Lower lobe of right lung (tissue), 2 donors: Measurements from ENCODE around the gene ZNF646. TPM values are rescaled to one million over a fixed set of nuclear protein-coding genes. Genes with fewer than 3 reads are reported as not detected.

Source experiments
- ATAC-seq, 2 donors: fragments of 200-7000 bp; cut with Tn5 transposase; one replicate each; pipeline ENCODE4 v1.9.1; 2020 to 2022; ENCODE audit warnings: mild to moderate bottlenecking in 2 of 2, moderate library complexity in 2 of 2
- DNase-seq: peaks from one replicate; pipeline ENCODE4 v3.0.0-alpha.2; 2020
- H3K27ac ChIP-seq: fragments of 200-600 bp; one replicate; pipeline ENCODE4 v1.8.0; 2022
- H3K27me3 ChIP-seq: fragments of 200-600 bp; one replicate; pipeline ENCODE4 v1.8.0; 2022; ENCODE audit warnings: low read depth
- H3K36me3 ChIP-seq: fragments of 200-600 bp; one replicate; pipeline ENCODE4 v1.8.0; 2022; ENCODE audit warnings: mild to moderate bottlenecking
- H3K4me1 ChIP-seq: fragments of 200-600 bp; one replicate; pipeline ENCODE4 v1.8.0; 2022
- H3K4me3 ChIP-seq: fragments of 200-600 bp; one replicate; pipeline ENCODE4 v1.8.0; 2022; ENCODE audit warnings: mild to moderate bottlenecking
- H3K9me3 ChIP-seq: fragments of 200-600 bp; one replicate; pipeline ENCODE4 v1.8.0; 2022
- intact Hi-C: fragments of 100-400 bp; cut with DNase I; formaldehyde crosslinking; loops from one replicate; pipeline ENCODE4 v1.11.0; 2022
- total RNA-seq: library from RNA; stranded (reverse); fragmentation: NEBNext Ultra II Directional; extraction: Animal tissue kit (Norgen Biotek cat#: 25700); gene quantifications from one replicate; pipeline ENCODE4 v1.2.1, GENCODE V29; 2021
- TF ChIP-seq, protein P1 (sequence below): fragments of 200-600 bp; IDR thresholded peaks from one replicate; pipeline ENCODE4 v1.8.0; 2022; ENCODE audit warnings: antibody characterized with exemption, mild to moderate bottlenecking
- donor health status: DM: no; HTN: yes; CAD: no; lungs with severe emphysema.

ZNF646 gene
- total RNA-seq, 1 donor from 2014 or later: 23.1 TPM

DNA sequence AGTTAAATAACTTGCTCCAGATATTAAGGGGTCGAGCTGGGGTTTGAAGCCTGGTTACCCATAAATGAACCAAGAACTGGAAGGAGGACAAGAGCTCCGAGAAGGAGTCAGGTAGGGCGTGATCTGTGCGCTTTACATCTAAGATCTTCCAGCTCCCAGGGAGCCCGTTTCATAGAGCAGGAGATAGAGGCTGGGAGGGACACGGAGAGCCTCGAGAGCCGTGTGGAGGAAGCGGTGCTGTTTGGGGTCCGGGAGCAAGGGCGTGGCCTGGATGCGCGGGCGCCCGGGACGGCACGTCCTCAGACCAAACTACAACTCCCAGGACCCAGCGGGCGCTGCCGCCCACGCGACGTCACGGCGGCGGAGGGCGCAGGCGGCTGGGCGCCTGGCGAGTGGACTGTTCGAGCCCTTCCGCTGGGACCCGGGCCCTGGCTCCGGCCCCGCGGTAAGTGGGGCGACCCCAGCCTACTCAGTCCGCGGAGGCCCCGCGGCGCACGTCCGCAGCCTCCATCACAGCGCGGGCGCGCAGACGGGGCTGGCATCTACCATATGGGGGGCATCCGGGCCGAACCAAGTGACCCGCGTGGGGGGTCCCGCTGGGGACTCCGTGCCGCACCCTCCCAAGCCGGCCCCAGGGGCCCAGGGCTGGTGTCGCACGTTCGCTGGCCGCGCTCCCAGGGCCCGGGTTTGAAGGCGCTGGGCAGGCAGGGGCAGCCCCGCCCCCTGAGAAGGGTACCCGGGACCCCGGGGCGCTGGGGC is 34.0 kb downstream of the ZNF646 start, which contains the start of gene BCKDK:
TSS of gene BCKDK (plus strand) at position 352 of the 759 bp plus-strand sequence. CDS start 838 bp downstream, outside the sequence.
- TF ChIP-seq, protein P1, sequence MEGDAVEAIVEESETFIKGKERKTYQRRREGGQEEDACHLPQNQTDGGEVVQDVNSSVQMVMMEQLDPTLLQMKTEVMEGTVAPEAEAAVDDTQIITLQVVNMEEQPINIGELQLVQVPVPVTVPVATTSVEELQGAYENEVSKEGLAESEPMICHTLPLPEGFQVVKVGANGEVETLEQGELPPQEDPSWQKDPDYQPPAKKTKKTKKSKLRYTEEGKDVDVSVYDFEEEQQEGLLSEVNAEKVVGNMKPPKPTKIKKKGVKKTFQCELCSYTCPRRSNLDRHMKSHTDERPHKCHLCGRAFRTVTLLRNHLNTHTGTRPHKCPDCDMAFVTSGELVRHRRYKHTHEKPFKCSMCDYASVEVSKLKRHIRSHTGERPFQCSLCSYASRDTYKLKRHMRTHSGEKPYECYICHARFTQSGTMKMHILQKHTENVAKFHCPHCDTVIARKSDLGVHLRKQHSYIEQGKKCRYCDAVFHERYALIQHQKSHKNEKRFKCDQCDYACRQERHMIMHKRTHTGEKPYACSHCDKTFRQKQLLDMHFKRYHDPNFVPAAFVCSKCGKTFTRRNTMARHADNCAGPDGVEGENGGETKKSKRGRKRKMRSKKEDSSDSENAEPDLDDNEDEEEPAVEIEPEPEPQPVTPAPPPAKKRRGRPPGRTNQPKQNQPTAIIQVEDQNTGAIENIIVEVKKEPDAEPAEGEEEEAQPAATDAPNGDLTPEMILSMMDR: no peak
- peak; percentile 83 to 92 for ATAC-seq
- H3K4me3 ChIP-seq: peak within 1 kb of the TSS; percentile 90
- H3K9me3 ChIP-seq: no peaks in the 10 kb centered on the region
- H3K36me3 ChIP-seq: peaks cover 38% of the 10 kb centered on the region
- intact Hi-C loops: no loop called here
- peaks cover 24% of the 10 kb centered on the region for H3K4me1 ChIP-seq
- H3K27ac ChIP-seq: peak within 1 kb of the TSS; percentile 90
- H3K27me3 ChIP-seq: no peaks in the 10 kb centered on the region
- peak; percentile 86 for DNase-seq

DNA sequence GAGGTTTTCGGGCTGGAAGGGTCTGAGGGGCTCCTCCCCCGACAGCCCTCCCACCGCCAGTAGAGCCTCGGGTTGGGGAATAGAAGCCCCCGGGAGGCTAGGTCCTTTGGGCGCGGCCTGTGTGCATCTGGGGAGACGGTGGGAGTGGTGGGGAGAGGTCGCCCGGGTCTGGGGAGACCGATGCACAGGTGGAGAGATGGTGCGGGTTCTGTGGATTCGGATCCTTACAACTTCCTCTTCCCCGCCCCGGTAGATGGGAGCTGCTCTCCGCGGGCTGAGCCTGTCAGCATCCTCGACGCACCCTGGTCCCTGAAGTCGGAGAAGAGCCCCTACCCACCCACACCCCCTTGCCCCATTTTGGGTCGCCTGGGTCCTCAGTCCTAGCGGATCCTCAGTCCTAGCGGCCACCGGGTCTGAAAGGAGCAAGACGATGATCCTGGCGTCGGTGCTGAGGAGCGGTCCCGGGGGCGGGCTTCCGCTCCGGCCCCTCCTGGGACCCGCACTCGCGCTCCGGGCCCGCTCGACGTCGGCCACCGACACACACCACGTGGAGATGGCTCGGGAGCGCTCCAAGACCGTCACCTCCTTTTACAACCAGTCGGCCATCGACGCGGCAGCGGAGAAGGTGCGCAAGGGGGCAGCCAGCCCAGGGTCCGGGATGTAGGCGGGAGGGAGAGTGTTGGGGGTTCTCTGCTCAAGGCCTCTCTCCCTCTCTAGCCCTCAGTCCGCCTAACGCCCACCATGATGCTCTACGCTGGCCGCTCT is 34.8 kb downstream of the ZNF646 start:
- intact Hi-C loops: no loop called here
- TF ChIP-seq, protein P1: no peak

DNA sequence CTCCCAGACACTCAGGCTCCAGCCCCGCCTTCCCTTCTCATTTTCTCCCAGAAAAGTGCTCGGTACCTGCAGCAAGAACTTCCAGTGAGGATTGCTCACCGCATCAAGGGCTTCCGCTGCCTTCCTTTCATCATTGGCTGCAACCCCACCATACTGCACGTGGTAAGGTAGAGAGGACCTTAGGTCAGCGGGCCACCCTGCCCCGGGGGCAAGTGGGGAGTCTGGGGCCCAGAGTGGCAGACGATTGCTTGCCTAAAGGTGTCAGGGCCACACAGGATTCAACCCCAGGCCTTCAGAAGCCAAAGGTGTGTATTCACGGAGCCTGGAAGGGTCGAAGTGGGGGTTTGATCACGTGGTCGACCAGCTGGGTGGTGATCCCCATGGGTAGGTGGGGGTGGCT is 35.4 kb downstream of the ZNF646 start:
- H3K9me3 ChIP-seq: no peaks in the 10 kb centered on the region
- peaks cover 37% of the 10 kb centered on the region for H3K4me1 ChIP-seq
- DNase-seq (no peak), ATAC-seq (no peak)
- no peak overlapping the region for H3K4me3 ChIP-seq
- H3K27me3 ChIP-seq: no peaks in the 10 kb centered on the region
- peaks cover 38% of the 10 kb centered on the region for H3K36me3 ChIP-seq
- TF ChIP-seq, protein P1: no peak
- intact Hi-C loops: no loop called here
- no peak overlapping the region for H3K27ac ChIP-seq

More for the DNA sequence above, 34.8 kb downstream of the ZNF646 start:
- Histone ChIP-seq H3K9me3 (no peaks in the 10 kb centered on the region), H3K27ac (peak overlapping the region; percentile 90), H3K4me1 (peaks cover 31% of the 10 kb centered on the region), H3K4me3 (peak overlapping the region; percentile 90), H3K36me3 (peaks cover 38% of the 10 kb centered on the region), H3K27me3 (no peaks in the 10 kb centered on the region)
- DNase-seq (no peak), ATAC-seq (peak in 1 of 2 donors; percentile 1)

DNA sequence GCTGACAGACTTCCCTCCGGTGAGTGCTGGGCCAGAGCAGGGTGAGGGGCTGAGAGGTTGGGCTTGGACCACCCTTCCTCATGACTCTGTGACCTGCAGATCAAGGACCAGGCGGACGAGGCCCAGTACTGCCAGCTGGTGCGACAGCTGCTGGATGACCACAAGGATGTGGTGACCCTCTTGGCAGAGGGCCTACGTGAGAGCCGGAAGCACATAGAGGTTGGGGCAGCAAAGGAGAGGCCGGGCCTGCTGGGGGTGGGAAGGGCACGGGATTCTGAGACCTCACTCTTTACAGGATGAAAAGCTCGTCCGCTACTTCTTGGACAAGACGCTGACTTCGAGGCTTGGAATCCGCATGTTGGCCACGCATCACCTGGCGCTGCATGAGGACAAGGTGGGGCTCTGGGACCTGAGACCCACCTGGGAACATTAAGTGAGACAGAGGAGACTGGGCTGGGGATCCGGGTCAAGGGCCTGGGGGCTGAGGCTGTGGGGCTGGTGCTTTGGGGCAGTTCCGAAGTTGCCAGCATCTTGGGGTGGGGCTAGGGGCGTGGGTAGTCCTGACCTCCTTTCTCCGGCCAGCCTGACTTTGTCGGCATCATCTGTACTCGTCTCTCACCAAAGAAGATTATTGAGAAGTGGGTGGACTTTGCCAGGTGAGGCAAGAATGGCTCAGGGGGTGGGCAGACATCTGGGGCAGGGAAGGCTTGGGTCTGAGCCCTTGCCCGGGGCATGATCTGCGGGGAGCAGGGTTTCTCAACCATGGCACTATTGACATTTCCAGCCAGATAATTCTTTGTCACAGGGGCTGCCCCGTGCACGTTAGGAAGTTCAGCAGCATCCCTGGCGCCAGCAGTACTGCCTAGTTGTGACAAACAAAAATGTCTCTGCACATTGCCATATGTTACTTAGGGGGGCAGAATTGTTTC is 36.1 kb downstream of the ZNF646 start:
- no peaks in the 10 kb centered on the region for H3K27me3 ChIP-seq
- H3K4me1 ChIP-seq: peaks cover 40% of the 10 kb centered on the region
- no peak for DNase-seq
- H3K36me3 ChIP-seq: peaks cover 38% of the 10 kb centered on the region
- H3K4me3 ChIP-seq: no peak overlapping the region
- TF ChIP-seq, protein P1: no peak
- intact Hi-C loops: no loop called here
- no peak for ATAC-seq
- no peak overlapping the region for H3K27ac ChIP-seq
- no peaks in the 10 kb centered on the region for H3K9me3 ChIP-seq
